GM18498 (cell line): ENCODE data around the gene SNAPC2.
A peak's percentile ranks its signal among the peaks of the same experiment; 100 is the strongest.
"Not testable (repeated sequence)": the region's sequence is repeated elsewhere in the genome, so short reads cannot be mapped to it uniquely, and the experiment has no call there.

ENCODE experiments used
- ATAC-seq: cut with Tn5 transposase; IDR thresholded peaks from one replicate; pipeline ENCODE4 v1.9.1; 2021; ENCODE audit warnings: mild to moderate bottlenecking, moderate library complexity; ENCODE audit not compliant: unreplicated experiment

The SNAPC2 gene

GRCh38 chr19:7888145-7888825 lies 31.9 kb upstream of the SNAPC2 start, which contains the start of gene LRRC8E:
Gene LRRC8E (plus strand): TSS chr19:7888510. CDS start chr19:7895604, 7,094 bp downstream.
- ATAC-seq: no peak

GRCh38 chr19:7888826-7889217 lies 31.3 kb upstream of the SNAPC2 start:
- ATAC-seq: no peak

DNA sequence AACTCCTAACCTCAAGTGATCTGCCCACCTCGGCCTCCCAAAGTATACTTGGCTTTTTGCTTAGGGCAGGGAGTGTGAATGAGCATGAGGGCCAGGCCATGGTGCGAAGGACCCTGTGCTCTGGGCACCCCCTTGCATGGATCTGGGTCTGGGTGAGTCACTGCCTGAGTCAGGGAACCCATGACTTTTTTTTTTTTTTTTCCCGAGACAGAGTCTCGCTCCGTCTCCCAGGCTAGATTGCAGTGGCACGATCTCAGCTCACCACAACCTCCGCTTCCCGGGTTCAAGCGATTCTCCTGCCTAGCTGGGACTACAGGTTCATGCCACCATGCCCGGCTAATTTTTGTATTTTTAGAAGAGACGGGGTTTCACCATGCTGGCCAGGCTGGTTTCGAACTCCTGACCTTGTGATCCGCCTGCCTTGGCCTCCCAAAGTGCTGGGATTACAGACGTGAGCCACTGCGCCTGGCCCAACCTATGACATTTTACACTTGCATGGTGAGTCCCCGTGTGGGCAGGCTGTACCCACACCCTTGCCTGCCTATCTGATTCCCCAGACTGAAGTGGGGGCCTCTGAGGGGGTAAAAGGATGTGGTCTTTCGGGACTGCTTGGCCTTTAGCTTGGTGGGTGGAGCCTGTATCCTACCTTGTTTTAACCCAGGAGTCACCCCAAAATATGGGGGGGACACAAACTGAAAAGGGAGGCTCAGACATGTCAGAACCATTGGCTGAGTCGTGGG lies 26.6 kb upstream of the SNAPC2 start:
- ATAC-seq: not testable (repeated sequence)

DNA sequence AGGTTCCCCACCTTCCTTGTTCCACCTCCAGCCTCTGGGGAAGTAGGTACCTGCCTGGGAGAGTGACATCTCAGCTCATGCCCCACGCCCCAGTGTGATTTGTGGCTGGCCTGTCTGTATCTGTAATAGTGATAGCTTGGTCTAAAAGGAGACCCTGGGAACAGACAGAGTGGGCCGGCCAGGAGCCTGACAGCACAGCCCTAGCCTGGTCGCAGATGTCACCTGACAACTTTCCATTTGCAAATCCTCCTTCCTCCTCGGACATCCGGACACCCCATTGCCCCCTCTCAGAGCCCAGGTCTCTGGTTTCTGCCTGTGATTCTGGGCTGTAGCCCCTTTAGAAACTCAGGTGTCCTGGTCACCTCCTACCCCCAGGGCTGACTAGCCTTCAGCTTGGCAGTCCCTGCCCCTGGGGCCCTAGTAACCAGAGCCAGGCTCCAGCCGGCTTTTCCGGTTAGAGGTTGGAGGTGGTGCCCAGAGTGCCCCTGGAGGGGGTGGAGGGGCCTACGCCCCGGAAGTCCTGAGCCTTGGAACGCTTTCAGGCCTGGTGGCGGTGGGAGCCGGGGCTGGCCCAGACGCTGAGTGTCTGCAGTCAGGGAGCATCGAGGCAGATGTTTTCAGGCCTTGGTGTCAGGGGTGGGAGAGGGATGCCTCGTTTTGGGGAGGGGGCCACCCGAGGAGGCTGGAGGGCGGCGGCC lies 25.4 kb upstream of the SNAPC2 start:
- no peak for ATAC-seq

DNA sequence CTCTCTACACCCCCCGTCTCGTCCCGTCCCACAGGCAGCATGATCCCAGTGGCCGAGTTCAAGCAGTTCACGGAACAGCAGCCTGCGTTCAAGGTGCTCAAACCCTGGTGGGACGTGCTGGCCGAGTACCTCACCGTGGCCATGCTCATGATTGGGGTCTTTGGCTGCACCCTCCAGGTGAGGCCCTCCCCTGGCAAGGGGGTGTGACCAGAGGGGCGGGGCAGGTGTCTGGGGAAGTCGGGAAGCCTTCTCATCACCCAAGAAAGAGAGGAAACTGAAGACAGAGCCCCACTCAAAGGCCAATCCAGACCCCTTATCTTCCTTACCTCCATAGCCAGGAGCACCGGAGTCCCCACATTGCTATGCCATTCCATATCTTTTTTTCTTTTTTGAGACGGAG lies 24.6 kb upstream of the SNAPC2 start:
- ATAC-seq: no peak

GRCh38 chr19:7897292-7897691 lies 22.8 kb upstream of the SNAPC2 start:
- no peak for ATAC-seq

DNA sequence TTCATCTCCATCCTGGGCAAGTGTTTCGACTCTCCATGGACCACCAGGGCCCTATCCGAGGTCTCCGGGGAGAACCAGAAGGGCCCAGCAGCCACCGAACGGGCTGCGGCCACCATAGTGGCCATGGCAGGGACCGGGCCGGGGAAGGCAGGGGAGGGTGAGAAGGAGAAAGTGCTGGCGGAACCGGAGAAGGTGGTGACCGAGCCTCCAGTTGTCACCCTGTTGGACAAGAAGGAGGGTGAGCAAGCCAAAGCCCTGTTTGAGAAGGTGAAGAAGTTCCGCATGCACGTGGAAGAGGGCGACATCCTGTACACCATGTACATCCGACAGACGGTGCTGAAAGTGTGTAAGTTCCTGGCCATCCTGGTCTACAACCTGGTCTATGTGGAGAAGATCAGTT lies 21.2 kb upstream of the SNAPC2 start:
- no peak for ATAC-seq

DNA sequence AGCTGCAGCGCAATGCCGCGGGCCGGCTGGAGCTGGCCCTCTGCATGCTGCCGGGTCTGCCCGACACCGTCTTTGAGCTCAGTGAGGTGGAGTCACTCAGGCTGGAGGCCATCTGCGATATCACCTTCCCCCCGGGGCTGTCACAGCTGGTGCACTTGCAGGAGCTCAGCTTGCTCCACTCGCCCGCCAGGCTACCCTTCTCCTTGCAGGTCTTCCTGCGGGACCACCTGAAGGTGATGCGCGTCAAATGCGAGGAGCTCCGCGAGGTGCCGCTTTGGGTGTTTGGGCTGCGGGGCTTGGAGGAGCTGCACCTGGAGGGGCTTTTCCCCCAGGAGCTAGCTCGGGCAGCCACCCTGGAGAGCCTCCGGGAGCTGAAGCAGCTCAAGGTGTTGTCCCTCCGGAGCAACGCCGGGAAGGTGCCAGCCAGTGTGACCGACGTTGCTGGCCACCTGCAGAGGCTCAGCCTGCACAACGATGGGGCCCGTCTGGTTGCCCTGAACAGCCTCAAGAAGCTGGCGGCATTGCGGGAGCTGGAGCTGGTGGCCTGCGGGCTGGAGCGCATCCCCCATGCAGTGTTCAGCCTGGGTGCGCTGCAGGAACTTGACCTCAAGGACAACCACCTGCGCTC lies 20.3 kb upstream of the SNAPC2 start:
- no peak for ATAC-seq

GRCh38 chr19:7900401-7900870 lies 19.7 kb upstream of the SNAPC2 start:
- no peak for ATAC-seq

DNA sequence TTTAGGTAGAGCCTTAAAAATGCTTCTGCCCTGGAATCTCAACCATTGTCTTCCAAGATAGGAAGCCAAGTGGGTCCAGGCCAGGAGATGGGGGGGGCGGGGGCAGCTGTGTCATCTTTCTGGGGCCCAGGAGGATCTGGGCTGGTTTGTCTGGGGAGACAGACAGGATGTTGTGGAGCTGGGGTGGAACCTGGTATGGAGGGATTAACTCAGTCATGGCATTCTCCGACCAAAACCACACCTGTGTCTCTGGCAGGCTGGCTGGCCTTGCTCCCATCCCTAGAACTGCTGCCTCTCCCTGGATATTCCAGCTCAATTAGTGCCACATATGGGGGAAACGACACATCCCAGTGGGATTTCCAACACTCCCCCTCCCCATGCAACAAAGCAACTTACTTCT lies 19.2 kb upstream of the SNAPC2 start:
- ATAC-seq: no peak

DNA sequence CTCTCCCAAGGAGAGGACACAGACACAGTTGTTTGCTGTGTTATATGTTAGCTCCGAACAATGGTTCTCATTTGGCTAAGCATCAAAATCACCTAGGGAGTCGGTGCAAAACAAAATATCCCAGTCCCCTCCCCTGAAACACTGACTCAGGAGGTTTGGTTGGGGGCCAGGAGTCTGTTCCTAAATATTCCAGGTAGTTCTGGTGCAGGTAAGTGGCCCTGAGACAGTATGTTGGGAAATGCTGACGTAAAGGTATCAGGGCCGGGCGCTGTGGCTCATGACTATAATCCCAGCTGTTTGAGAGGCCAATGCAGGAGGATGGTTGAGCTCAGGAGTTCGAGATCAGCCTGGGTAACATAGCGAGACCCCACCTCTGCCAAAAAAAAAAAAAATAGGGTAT lies 18.8 kb upstream of the SNAPC2 start:
- ATAC-seq: no peak

GRCh38 chr19:7902796-7903243 lies 17.3 kb upstream of the SNAPC2 start:
- no peak for ATAC-seq

GRCh38 chr19:7903244-7904073 lies 16.7 kb upstream of the SNAPC2 start, which contains the start of gene MAP2K7:
Gene MAP2K7 (plus strand): TSS chr19:7903877. CDS start chr19:7903945, 68 bp downstream.
- ATAC-seq: peak; percentile 86

GRCh38 chr19:7904074-7905020 lies 15.8 kb upstream of the SNAPC2 start:
- peak; percentile 39 for ATAC-seq

GRCh38 chr19:7905268-7905667 lies 14.9 kb upstream of the SNAPC2 start:
- no peak for ATAC-seq

DNA sequence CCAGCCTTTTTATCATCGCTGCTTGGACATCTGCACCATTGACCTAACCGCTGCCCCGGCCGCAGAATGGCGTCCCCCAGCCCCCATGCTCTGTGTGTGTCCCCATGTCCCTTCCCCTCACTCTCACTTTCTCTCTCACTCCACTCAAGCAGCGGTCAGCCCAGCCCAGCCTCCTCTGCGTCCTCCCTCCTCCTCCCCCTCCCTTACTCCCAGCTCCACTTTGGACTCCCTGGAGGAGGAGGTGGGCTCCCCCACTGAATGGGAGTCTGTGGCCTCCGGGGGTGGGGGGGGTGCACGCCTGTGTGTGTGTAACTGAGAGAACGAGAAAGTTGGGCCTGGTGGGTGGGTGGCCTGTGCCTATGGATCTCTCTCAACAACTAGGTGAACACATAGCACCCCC lies 14.3 kb upstream of the SNAPC2 start:
- ATAC-seq: no peak

DNA sequence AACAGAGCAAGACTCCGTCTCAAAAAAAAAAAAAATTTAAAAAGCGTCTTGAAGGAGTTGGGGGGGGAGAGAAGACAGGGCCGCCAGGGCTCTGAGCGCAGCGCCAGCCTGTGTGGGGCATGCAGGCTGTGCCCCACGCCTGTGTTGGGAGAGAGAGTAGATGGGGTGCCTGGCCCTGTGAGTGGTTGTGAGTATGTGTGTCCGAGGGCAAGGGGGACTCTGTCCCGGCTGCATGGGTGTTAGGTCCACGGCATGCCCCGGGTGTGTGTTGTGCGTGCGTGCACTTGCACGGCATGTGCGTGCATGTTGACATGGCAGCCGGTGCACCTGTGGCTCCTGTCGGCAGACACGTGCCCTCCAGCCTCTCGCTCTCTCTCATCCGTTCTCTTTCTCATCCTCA lies 13.0 kb upstream of the SNAPC2 start:
- ATAC-seq: no peak

GRCh38 chr19:7907544-7907943 lies 12.6 kb upstream of the SNAPC2 start:
- no peak for ATAC-seq

GRCh38 chr19:7908078-7908699 lies 11.9 kb upstream of the SNAPC2 start:
- no peak for ATAC-seq
